Stimulated activated CD4-positive, alpha-beta T cell treated with anti-CD3 and anti-CD28 coated beads, Interleukin-1b, Interleukin-23, amount 100 ng/mL, for 24 hours (primary cell): ENCODE data around the gene ANKRD2.
"Not testable (repeated sequence)": the region's sequence is repeated elsewhere in the genome, so short reads cannot be mapped to it uniquely, and the experiment has no call there.

Source experiments
- DNase-seq, 4 experiments: peaks; one replicate each; pipeline ENCODE4 v3.0.0-alpha.2; 2020; ENCODE audit warnings: low read depth in 4 of 4, low spot score in 1 of 4

ANKRD2 gene

GRCh38 chr10:97572214-97572989, at the start of gene ANKRD2:
ANKRD2 (plus strand) TSS chr10:97572779; CDS start chr10:97572789, 10 bp downstream.
- peak in 3 of 4 experiments; percentile 21 to 50 (median 30) for DNase-seq

DNA sequence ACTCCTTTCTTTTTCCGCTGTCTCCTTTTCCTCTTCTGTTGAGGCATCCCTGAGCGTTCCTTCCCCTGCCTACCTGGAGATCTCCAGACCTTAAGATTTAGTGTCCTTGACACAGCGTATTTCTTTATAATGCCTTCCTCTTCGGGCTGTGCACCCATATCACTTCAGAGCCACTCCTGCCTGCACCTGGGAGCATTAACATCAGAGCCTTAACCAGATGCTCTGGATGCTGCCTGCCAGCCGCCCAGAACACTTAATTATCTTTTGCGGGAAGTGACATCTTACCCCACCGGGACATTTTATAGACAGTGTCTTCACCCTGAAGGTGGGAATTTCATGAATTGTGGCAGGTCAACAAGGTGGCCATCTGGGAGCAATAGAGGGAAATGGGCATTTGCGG, 49.6 kb upstream of the ANKRD2 start:
- no peak for DNase-seq

DNA sequence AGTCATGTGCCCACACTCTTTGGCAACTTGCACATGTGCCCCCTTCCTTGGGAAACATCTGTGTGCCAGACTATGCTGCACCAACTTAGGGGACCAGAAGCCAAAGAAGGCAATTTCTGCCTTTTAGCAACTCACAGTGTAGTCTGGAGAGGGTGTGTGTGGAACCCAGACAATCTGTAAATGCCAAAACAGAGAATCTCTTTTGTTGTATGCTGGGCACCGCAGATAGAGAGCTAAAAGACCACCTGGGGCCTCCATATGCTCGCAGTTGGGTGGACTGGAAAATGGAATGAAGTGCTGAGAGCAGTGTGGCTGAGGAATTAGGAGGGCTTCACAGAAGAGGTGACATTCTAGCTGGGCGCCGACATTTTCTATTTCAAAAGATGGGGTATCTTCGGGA, 47.5 kb upstream of the ANKRD2 start:
- DNase-seq = no peak

- no peak for DNase-seq
Observed at GRCh38 chr10:97525683-97526110, 46.9 kb upstream of the ANKRD2 start.

GRCh38 chr10:97528876-97529275, 43.7 kb upstream of the ANKRD2 start:
- DNase-seq = not testable (repeated sequence)

- DNase-seq = no peak
Observed at GRCh38 chr10:97529685-97530465, 42.7 kb upstream of the ANKRD2 start.

- DNase-seq = no peak
Observed at GRCh38 chr10:97531401-97531986, 41.1 kb upstream of the ANKRD2 start.

- no peak for DNase-seq
Observed at GRCh38 chr10:97532935-97533671, 39.5 kb upstream of the ANKRD2 start.

DNA sequence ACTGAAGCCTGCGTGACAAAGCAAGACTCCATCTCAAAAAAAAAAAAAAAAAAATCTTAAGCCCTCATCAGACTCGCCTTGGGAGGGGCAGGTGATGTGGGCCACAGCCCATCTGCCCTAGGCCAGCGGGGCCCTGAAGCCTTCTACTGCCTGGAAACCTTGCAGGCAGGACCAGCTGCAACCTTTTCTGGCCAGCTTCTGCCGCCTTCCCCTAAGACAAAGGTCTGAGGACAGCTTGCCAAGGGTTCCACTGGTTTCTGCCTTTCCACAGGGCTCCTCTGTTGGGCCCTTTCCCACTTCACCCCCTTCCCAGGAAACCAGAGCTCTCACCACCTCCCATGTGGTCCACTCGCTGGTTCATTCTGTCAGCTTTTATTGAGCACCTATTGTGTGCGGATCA, 38.7 kb upstream of the ANKRD2 start:
- no peak for DNase-seq

- DNase-seq = peak in 1 of 4 experiments; percentile 24
Observed at GRCh38 chr10:97534746-97535367, 37.7 kb upstream of the ANKRD2 start.

GRCh38 chr10:97537186-97537869, 35.3 kb upstream of the ANKRD2 start:
- no peak for DNase-seq

- DNase-seq = no peak
Observed at GRCh38 chr10:97538411-97538810, 34.2 kb upstream of the ANKRD2 start.

DNA sequence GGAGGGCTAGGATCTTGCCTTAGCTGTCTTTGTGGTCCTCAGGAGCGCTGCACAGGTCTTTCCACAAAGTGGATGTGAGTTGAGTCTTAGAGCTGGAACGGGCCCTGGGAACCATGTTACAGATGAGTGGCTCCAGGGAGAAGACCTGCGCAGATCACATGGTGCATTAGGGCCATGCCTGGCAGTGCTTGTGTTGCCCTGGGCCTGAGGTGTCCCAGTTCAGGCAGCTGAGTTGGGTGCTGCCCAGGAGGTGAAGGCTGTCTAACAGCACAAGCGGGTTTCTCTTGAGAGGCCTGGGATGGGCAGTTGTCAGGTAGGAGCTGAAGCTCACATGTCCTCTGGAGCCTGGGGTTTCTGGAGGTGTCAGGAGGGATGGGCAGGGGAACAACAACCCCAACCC, 33.7 kb upstream of the ANKRD2 start:
- no peak for DNase-seq

DNA sequence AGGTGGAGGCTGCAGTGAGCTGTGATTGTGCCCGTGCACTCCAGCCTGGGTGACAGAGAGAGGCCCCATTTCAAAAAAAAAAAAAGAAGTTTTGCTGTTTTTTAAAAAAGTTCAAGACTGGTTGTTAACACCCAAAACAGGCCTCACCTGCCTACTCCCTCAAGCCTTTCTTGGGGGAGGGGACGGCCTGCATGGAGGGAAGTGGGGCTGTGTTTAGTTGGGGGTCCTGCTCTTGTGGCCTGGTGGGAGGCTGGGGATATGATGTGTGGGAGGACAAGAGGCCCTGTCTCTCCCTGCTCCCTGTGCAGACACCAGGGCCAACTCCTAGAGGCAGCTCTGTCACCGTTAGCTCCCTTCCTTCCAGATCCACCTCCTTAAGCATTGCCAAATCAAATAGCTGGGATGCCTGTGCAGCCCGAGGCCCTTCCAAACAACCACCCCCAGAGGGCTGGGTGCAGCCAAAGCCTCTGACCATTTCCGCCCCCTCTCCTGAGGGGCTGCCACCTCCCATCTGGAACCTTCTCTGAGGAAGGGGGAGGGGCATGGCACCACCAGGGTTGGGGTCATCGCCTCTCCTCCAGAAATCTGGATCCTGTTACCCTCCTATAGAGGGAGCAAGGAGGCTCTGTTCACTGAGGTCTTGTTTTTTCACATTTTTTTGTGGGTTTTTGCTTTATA, 32.9 kb upstream of the ANKRD2 start:
- no peak for DNase-seq

DNA sequence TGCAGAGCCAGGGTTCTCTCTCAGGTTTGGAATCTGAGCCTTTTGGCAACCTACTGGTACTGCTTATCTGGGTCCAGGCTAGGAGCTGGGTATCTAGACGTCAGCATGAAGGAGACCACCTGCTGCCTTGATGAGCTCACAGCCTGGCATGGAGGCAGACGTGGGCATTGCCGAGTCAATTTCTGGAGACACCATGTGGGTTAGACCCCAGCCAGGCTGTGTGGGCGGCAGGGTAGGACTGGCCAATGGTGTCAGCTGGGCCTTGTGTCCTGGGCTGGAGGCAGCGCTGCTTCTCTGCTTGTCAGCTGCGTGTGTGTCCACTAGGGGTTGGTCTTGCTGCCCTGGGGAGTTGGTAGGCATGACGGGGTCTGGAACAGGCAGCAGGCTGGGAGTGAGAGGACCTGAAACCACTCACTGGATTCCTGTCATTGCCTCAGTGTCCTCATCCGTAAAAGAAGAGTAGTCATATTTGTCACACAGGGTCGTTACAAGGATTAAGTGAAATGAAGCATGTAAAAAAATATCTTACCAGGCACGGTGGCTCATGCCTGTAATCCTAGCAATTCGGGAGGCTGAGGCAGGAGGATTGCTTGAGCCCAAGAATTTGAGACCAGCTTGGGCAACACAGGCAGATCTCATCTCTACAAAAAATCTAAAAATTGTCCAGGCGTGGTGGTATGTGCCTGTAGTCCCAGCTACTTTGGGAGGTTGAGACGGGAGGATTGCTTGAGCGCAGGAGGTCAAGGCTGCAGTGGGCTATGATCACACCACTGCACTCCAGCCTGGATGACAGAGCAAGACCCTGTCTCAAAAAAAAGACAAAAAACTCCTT, 31.7 kb upstream of the ANKRD2 start:
- DNase-seq = no peak

DNA sequence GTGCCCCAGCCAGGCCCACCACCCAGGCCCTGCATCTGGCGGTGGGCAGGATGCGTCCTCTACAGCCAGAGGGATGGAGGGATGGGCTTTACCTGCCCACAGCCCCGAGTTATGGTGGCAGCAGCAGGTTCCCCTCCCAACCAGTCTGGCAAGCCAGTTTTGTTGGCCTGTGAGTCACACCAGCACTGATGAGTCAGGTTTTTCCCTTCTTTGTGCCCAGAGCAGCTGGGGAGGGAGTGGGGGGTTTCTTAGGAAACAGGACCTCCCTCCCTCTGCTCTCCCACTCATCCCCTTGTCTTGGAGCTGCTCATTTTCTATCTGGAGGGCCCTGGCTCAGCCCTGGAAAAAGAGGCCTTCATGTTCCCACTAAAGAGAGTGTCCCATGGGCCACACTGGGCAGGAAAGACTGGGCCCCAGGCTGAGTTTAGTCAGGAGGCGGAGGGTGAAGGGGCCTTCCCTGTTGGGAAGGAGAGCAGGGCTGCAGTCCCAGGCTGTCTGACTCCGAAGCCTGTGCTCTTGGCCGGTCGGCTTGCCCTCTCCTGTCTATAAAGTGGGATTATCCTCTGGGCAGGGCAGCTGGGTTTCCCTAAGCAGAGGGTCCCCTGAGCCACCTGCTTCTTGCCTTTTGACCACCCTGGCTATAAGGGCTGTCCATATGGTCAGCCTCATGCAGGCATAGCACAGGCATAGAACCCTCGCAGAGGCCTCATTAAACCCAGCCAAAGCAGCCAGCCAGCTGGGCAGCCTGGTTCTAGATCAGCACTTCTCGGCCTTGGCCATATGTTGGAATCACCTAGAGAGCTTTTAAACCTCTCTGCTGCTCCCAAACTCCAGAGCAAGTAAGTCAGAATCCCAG, 30.2 kb upstream of the ANKRD2 start:
- peak in 2 of 4 experiments; percentile 28 to 41 for DNase-seq

- DNase-seq = peak in 2 of 4 experiments; percentile 38 to 58
Observed at GRCh38 chr10:97543025-97543546, 29.5 kb upstream of the ANKRD2 start.
